GM19099 (cell line): ENCODE measurements around the gene COL9A3.

Source experiments
- POLR2A ChIP-seq: IDR thresholded peaks from 3 replicates; pipeline ENCODE4 v1.6.1; 2011; ENCODE audit warnings: low read depth; ENCODE audit not compliant: insufficient read length; ENCODE audit errors: extremely low read depth

COL9A3 gene

DNA sequence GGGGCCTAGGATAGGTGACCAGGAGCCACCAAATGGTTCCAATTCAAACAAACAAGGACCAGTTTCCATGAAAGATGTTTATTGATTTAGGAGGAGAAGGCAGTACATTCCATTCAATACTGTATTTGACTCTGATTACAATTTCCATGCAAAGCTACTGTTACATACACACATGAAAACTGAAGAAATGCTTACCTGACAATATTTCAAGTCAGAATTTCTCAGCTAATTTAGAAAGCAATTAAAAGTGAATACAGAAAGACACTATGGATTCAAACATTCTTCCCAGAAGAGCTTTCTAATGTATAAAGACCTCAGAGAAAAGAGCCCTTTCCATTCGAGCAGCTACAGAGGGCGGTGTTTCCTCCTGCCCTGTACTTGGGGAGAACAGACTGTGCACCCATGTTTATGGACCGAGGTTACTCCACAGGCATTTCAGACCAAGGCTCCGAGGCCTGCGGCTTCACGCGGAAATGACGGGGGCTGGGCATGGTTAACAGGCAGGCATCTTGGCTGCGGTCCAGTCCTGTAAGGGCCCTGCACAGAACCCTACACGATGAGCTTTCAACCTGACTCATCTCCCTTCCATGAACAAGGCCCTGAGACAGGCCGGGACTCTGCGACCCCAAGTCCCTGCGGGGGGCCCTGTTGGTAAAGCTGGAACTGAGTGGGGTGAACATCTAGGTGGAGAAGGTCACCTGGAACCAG is 70.5 kb downstream of the COL9A3 start:
- TF ChIP-seq POLR2A = no peak

- no peak for TF ChIP-seq POLR2A
Measured at GRCh38 chr20:62887860-62888239, 71.0 kb downstream of the COL9A3 start.

DNA sequence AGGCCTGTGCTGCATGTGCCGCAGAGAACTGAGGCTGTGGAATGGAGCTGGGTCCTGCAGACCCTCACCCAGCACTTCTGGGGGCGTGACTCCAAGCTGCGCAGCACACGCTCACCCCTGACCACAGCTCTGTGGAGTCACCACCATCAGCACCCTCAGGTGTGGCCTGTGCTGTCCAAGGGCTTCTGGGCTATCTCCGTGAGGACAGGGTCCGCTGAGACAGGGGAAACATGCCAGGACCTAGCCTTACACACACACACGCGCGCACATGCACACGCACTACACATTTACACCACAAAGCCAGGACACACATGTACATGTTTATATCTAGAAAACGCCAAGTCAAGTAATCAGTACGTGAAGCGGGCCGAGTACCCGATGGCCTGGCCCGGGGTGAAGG is 71.6 kb downstream of the COL9A3 start:
- no peak for TF ChIP-seq POLR2A

DNA sequence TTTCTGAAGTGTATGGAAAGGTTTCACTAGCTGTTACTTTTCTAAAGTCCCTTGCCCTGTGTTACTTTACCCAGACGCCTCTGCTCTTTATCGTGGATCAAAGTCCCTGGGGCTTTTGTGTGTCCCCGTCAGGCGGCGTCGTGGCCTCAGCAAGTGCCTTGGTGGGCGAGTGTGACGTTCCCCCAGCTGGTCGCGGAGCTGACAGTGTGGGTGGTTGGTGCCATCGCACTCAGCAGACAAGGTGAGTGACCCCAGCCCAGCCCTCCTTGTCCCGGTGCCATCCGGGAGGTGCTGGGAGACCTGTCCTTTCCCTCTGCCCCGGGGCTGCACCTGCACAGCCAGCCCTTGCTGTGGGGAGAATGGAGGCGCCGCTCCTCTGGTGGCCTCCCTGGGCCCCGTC is 72.1 kb downstream of the COL9A3 start:
- no peak for TF ChIP-seq POLR2A

DNA sequence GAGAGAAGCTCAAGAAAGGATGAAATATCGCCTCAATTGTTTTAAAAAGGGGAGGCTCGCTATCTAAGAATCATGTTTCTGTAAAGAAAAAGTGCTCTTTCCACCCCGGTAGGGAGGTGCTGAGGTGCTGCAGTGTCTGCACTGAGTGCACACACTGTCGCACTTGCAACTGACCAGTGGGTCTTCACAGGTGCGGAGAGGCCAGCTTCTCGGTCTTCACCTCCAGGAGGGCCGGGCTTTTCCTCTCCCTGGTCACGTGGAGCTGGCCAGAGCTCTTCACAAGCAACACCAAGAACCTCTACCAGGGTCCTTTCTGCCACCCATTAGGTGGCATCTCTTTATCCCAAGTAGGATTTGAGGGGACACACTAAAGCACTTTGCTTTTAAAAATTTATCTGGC is 72.6 kb downstream of the COL9A3 start:
- no peak for TF ChIP-seq POLR2A

- no peak for TF ChIP-seq POLR2A
Measured at GRCh38 chr20:62889871-62890270, 73.0 kb downstream of the COL9A3 start.

GRCh38 chr20:62890444-62890843 is 73.6 kb downstream of the COL9A3 start:
- TF ChIP-seq POLR2A = no peak
